Thyroid gland (tissue), 4 donors: Measurements from ENCODE around the gene TAX1BP1. TPM values are rescaled to one million over a fixed set of nuclear protein-coding genes. Genes with fewer than 3 reads are reported as not detected.

Experiments
- DNase-seq, 2 donors: peaks; one replicate each; pipeline ENCODE4 v3.0.0-alpha.2; 2019
- H3K27ac ChIP-seq, 3 donors: fragments of 200-600 bp; sonication (generic); 1 replicate in 2 of 3; 2 replicates in 1 of 3; pipeline ENCODE4 v1.5.1; 2016 to 2019; ENCODE audit warnings: mild to moderate bottlenecking in 1 of 3, moderate library complexity in 1 of 3
- H3K27me3 ChIP-seq: fragments of 200-600 bp; sonication (generic); one replicate; pipeline ENCODE4 v1.5.1; 2019
- H3K36me3 ChIP-seq, 2 donors: fragments of 200-600 bp; sonication (generic); one replicate each; pipeline ENCODE4 v1.5.1; 2016 to 2019
- H3K4me1 ChIP-seq, 2 donors: fragments of 200-600 bp; sonication (generic); one replicate each; pipeline ENCODE4 v1.5.1; 2017 to 2019
- H3K4me3 ChIP-seq, 3 donors: fragments of 200-600 bp; sonication (generic); replicated peaks in 1 of 3; 1 replicate in 2 of 3; 2 replicates in 1 of 3; pipeline ENCODE4 v1.5.1; 2016; ENCODE audit warnings: mild to moderate bottlenecking in 1 of 3
- H3K9me3 ChIP-seq: fragments of 200-600 bp; sonication (generic); one replicate; pipeline ENCODE4 v1.5.1; 2017
- POLR2A ChIP-seq, 2 donors: fragments of 450-650 bp; IDR thresholded peaks; one replicate each; pipeline ENCODE4 v1.6.1; 2017; ENCODE audit warnings: antibody characterized with exemption in 2 of 2, mild to moderate bottlenecking in 2 of 2, moderate library complexity in 1 of 2
- WGBS, 2 donors: methylation state at CpG; one replicate each; pipeline ENCODE4 v1.1.5; 2017; 5-methylcytosine and 5-hydroxymethylcytosine counted together
- intact Hi-C: fragments of 100-400 bp; cut with DNase I; formaldehyde crosslinking; loops from one replicate; pipeline ENCODE4 v1.15.1; 2023
- total RNA-seq, 4 donors: library from RNA; depleted of rRNA; stranded (reverse); fragments of >200 nt; gene quantifications; one replicate each; pipeline ENCODE4 v1.2.3, GENCODE V29; 2016
- TF ChIP-seq, protein P1 (sequence below), 6 experiments: fragments of 200-600 bp in 3 of 6; fragments of 450-650 bp in 3 of 6; sonication (generic) in 3 of 6; IDR thresholded peaks; one replicate each; pipeline ENCODE4 v1.5.1; 2016 to 2019; ENCODE audit warnings: antibody characterized with exemption in 6 of 6, mild to moderate bottlenecking in 2 of 6, inconsistent platforms in 1 of 6, moderate library complexity in 1 of 6

Gene TAX1BP1
- total RNA-seq, 4 donors from 2014 or later: 97.7 to 143 (median 120) TPM

GRCh38 chr7:27699751-27700150 is 40.2 kb upstream of the TAX1BP1 start:
- TF ChIP-seq, protein P1, sequence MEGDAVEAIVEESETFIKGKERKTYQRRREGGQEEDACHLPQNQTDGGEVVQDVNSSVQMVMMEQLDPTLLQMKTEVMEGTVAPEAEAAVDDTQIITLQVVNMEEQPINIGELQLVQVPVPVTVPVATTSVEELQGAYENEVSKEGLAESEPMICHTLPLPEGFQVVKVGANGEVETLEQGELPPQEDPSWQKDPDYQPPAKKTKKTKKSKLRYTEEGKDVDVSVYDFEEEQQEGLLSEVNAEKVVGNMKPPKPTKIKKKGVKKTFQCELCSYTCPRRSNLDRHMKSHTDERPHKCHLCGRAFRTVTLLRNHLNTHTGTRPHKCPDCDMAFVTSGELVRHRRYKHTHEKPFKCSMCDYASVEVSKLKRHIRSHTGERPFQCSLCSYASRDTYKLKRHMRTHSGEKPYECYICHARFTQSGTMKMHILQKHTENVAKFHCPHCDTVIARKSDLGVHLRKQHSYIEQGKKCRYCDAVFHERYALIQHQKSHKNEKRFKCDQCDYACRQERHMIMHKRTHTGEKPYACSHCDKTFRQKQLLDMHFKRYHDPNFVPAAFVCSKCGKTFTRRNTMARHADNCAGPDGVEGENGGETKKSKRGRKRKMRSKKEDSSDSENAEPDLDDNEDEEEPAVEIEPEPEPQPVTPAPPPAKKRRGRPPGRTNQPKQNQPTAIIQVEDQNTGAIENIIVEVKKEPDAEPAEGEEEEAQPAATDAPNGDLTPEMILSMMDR (IDR thresholded peaks at IDR 0.05): no peak
- no peak for TF ChIP-seq POLR2A (IDR thresholded peaks at IDR 0.05)
- H3K27ac ChIP-seq: no peak overlapping the region
- no peaks in the 10 kb centered on the region for H3K27me3 ChIP-seq
- no peaks in the 10 kb centered on the region for H3K36me3 ChIP-seq
- no peaks in the 10 kb centered on the region for H3K4me1 ChIP-seq
- WGBS, 2 donors: 96% methylated on average over 2 of the region's 2 CpGs
- intact Hi-C loops: no loop called here
- no peak for DNase-seq
- no peaks in the 10 kb centered on the region for H3K9me3 ChIP-seq
- H3K4me3 ChIP-seq: no peak overlapping the region

GRCh38 chr7:27700501-27700900 is 39.5 kb upstream of the TAX1BP1 start:
- TF ChIP-seq POLR2A (IDR thresholded peaks at IDR 0.05): no peak
- TF ChIP-seq, protein P1 (IDR thresholded peaks at IDR 0.05): no peak
- no peaks in the 10 kb centered on the region for H3K27me3 ChIP-seq
- no peaks in the 10 kb centered on the region for H3K4me1 ChIP-seq
- no peak for DNase-seq
- WGBS, 2 donors: 87 to 90% methylated on average over 6 of the region's 6 CpGs
- H3K9me3 ChIP-seq: no peaks in the 10 kb centered on the region
- H3K27ac ChIP-seq: no peak overlapping the region
- no peak overlapping the region for H3K4me3 ChIP-seq
- no peaks in the 10 kb centered on the region for H3K36me3 ChIP-seq
- intact Hi-C loops: no loop called here

GRCh38 chr7:27703181-27703580 is 36.8 kb upstream of the TAX1BP1 start:
- WGBS, 2 donors: 96 to 100% methylated on average over 1 of the region's 1 CpG
- Histone ChIP-seq H3K36me3 (no peaks in the 10 kb centered on the region), H3K4me3 (no peak overlapping the region), H3K9me3 (no peaks in the 10 kb centered on the region), H3K27ac (no peak overlapping the region), H3K4me1 (no peaks in the 10 kb centered on the region), H3K27me3 (no peaks in the 10 kb centered on the region)
- no peak for DNase-seq
- intact Hi-C loops: no loop called here
- TF ChIP-seq, protein P1 (IDR thresholded peaks at IDR 0.05): no peak

DNA sequence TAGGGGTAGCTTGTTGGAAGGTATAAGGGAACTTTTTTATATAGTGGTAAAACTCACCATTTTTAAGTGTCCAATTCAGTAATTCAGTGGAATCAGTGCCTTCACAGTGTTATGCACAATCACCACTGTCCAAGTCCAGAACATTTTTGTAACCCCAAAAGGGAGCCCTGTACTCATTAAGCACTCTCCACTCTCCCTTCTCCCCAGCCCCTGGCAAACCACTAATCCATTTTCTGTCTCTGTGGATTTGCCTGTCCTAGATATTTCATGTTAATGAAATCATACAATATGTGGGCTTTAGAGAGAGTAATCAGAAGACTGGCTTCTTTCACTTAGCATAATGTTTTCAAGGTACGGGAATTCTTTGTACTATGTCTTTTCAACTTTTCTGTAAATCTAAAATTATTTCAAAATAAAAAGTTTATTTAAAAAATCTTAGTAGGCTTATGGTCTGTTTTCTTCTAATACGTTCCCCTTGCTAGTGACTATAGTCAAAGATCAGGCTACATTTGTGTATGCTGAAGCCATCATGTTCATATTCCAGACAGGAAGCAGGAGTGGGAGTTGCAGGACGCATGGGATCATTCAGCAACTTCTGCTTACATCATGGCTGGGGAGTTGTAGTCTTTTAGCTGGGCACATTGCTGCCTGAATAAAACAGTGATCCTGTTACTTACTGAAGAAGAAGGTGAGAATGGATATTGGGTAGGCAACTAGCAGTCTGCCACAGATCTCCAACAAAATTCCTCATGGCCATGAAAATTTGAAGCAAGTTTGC is 35.4 kb upstream of the TAX1BP1 start:
- Histone ChIP-seq H3K4me1 (no peaks in the 10 kb centered on the region), H3K27me3 (no peaks in the 10 kb centered on the region), H3K36me3 (no peaks in the 10 kb centered on the region), H3K27ac (no peak overlapping the region), H3K4me3 (no peak overlapping the region), H3K9me3 (no peaks in the 10 kb centered on the region)
- intact Hi-C loops: no loop called here
- WGBS, 2 donors: 70 to 86% methylated on average over 3 of the region's 3 CpGs
- DNase-seq: no peak
- TF ChIP-seq, protein P1 (IDR thresholded peaks at IDR 0.05): no peak
- no peak for TF ChIP-seq POLR2A (IDR thresholded peaks at IDR 0.05)

GRCh38 chr7:27705200-27705594 is 34.8 kb upstream of the TAX1BP1 start:
- TF ChIP-seq POLR2A (IDR thresholded peaks at IDR 0.05): no peak
- TF ChIP-seq, protein P1 (IDR thresholded peaks at IDR 0.05): no peak
- Histone ChIP-seq H3K4me3 (no peak overlapping the region), H3K36me3 (no peaks in the 10 kb centered on the region), H3K27ac (no peak overlapping the region), H3K9me3 (no peaks in the 10 kb centered on the region), H3K27me3 (no peaks in the 10 kb centered on the region), H3K4me1 (no peaks in the 10 kb centered on the region)
- WGBS, 2 donors: 83 to 87% methylated on average over 2 of the region's 2 CpGs
- no peak for DNase-seq
- intact Hi-C loops: no loop called here
